ENCODE data around the gene PGGHG.
"Not testable (repeated sequence)": the region's sequence is repeated elsewhere in the genome, so short reads cannot be mapped to it uniquely, and the experiment has no call there.

- TF ChIP-seq POLR2A (IDR thresholded peaks at IDR 0.05; ENCODE audit: low read depth, low read length); POLR2AphosphoS5 (IDR thresholded peaks at IDR 0.05; ENCODE audit: low read depth, low read length); TAF1 (IDR thresholded peaks at IDR 0.05; ENCODE audit: borderline replicate concordance, low read depth, low read length): not testable (repeated sequence)
Observed at GRCh38 chr11:319888-320273, 31.0 kb downstream of the PGGHG start.
